GM15510 (cell line): ENCODE measurements around the gene CFDP1.

Experiments
- POLR2A ChIP-seq: IDR thresholded peaks from 3 replicates; pipeline ENCODE4 v1.6.1; 2011; ENCODE audit warnings: borderline replicate concordance; ENCODE audit not compliant: insufficient read length; ENCODE audit errors: extremely low read depth

Gene CFDP1

GRCh38 chr16:75362846-75363245, 70.5 kb downstream of the CFDP1 start:
- no peak for TF ChIP-seq POLR2A

- no peak for TF ChIP-seq POLR2A
These were observed 71.4 kb downstream of the CFDP1 start for GRCh38 chr16:75361936-75362335.

GRCh38 chr16:75354170-75354569, 79.1 kb downstream of the CFDP1 start:
- TF ChIP-seq POLR2A = no peak

GRCh38 chr16:75351183-75351582, 82.1 kb downstream of the CFDP1 start:
- TF ChIP-seq POLR2A = no peak

- no peak for TF ChIP-seq POLR2A
These were observed 87.6 kb downstream of the CFDP1 start for GRCh38 chr16:75345711-75346110.

- TF ChIP-seq POLR2A = no peak
These were observed 89.4 kb downstream of the CFDP1 start for GRCh38 chr16:75343941-75344340.

- no peak for TF ChIP-seq POLR2A
These were observed 90.0 kb downstream of the CFDP1 start for GRCh38 chr16:75343286-75343685.

GRCh38 chr16:75342308-75342811, 90.9 kb downstream of the CFDP1 start:
- no peak for TF ChIP-seq POLR2A

- TF ChIP-seq POLR2A = no peak
These were observed 91.6 kb downstream of the CFDP1 start for GRCh38 chr16:75341564-75342307.

GRCh38 chr16:75340741-75341491, 92.4 kb downstream of the CFDP1 start:
- TF ChIP-seq POLR2A = no peak

GRCh38 chr16:75337430-75337829, 95.9 kb downstream of the CFDP1 start:
- TF ChIP-seq POLR2A = no peak

GRCh38 chr16:75336521-75336920, 96.8 kb downstream of the CFDP1 start:
- no peak for TF ChIP-seq POLR2A

GRCh38 chr16:75333721-75334163, 99.6 kb downstream of the CFDP1 start:
- TF ChIP-seq POLR2A = no peak

GRCh38 chr16:75329943-75330342, 103.4 kb downstream of the CFDP1 start:
- TF ChIP-seq POLR2A = no peak

GRCh38 chr16:75326333-75326732, 107.0 kb downstream of the CFDP1 start:
- no peak for TF ChIP-seq POLR2A

GRCh38 chr16:75323933-75324332, 109.4 kb downstream of the CFDP1 start:
- no peak for TF ChIP-seq POLR2A

GRCh38 chr16:75323198-75323597, 110.1 kb downstream of the CFDP1 start:
- TF ChIP-seq POLR2A = no peak

- TF ChIP-seq POLR2A = no peak
These were observed 110.6 kb downstream of the CFDP1 start for GRCh38 chr16:75322740-75323139.
